Skeletal muscle satellite cell (primary cell): Measurements from ENCODE around the gene LRIF1.
A peak's percentile ranks its signal among the peaks of the same experiment; 100 is the strongest.
"Not testable (repeated sequence)": the region's sequence is repeated elsewhere in the genome, so short reads cannot be mapped to it uniquely, and the experiment has no call there.

Experiments
- H3K27me3 ChIP-seq: 2 replicates; pipeline ENCODE4 v1.7.0; 2013; ENCODE audit warnings: low read length; ENCODE audit not compliant: control insufficient read depth, insufficient read depth
- H3K36me3 ChIP-seq: 2 replicates; pipeline ENCODE4 v1.7.0; 2013; ENCODE audit warnings: mild to moderate bottlenecking, control low read depth, low read length; ENCODE audit not compliant: insufficient read depth
- H3K4me1 ChIP-seq: 2 replicates; pipeline ENCODE4 v1.7.0; 2013; ENCODE audit warnings: low read length; ENCODE audit not compliant: control insufficient read depth, insufficient read depth
- H3K4me2 ChIP-seq: 2 replicates; pipeline ENCODE4 v1.7.0; 2013; ENCODE audit warnings: mild to moderate bottlenecking, low read length
- H3K4me3 ChIP-seq: 2 replicates; pipeline ENCODE4 v1.7.0; 2013; ENCODE audit warnings: low read length
- H3K9ac ChIP-seq: 2 replicates; pipeline ENCODE4 v1.7.0; 2013; ENCODE audit warnings: mild to moderate bottlenecking, low read depth, low read length, moderate library complexity
- H3K9me3 ChIP-seq: replicated peaks from 2 replicates; pipeline ENCODE4 v1.7.0; 2013; ENCODE audit warnings: mild to moderate bottlenecking, control low read depth, low read length

LRIF1 gene

GRCh38 chr1:110945626-110946025, 18.1 kb downstream of the LRIF1 start:
- peaks cover 26% of the 10 kb centered on the region for H3K36me3 ChIP-seq
- no peak overlapping the region for H3K9ac ChIP-seq
- no peaks in the 10 kb centered on the region for H3K27me3 ChIP-seq
- H3K4me1 ChIP-seq: peaks cover 6% of the 10 kb centered on the region
- no peak overlapping the region for H3K4me3 ChIP-seq
- H3K4me2 ChIP-seq: no peak overlapping the region
- H3K9me3 ChIP-seq: no peaks in the 10 kb centered on the region

DNA sequence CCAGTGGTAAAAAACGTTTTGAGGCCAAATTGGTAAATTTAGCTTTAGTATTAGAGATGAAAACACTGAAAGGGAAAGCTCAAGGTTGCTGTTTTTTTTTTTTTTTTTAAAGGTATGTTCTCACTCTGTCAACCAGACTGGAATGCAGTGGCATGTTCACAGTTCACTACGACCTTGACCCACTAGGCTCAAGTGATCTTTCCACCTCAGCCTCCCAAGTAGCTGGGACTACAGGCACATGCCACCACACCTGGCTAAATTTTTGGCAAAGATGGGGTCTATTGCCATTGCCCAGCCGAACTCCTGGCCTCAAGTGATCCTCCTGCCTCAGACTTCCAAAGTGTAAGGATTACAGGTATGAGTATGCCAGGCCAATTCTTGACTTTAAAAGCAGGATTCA, 18.9 kb downstream of the LRIF1 start:
- Histone ChIP-seq H3K4me3 (no peak overlapping the region), H3K4me1 (peaks cover 6% of the 10 kb centered on the region), H3K9ac (no peak overlapping the region), H3K36me3 (peaks cover 20% of the 10 kb centered on the region), H3K9me3 (no peaks in the 10 kb centered on the region), H3K27me3 (no peaks in the 10 kb centered on the region), H3K4me2 (no peak overlapping the region)

DNA sequence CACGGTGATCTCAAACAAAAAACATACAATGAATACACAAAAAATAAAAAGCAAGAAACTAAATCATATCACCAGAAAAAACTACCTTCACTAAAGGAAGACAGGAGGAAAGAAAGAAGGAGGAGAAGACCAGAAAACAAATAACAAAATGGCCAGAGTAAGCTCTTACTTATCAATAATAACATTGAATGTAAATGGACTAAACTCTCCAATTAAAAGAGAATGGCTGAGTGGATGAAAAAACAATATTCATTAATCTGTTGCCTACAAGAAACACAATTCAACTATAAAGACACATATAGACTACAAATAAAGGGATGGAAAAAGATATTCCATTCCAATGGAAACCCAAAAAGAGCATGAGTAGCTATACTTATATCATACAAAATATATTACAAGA, 27.2 kb downstream of the LRIF1 start:
- no peaks in the 10 kb centered on the region for H3K36me3 ChIP-seq
- H3K9ac ChIP-seq: no peak overlapping the region
- H3K27me3 ChIP-seq: no peaks in the 10 kb centered on the region
- no peaks in the 10 kb centered on the region for H3K9me3 ChIP-seq
- H3K4me2 ChIP-seq: no peak overlapping the region
- no peak overlapping the region for H3K4me3 ChIP-seq
- H3K4me1 ChIP-seq: no peaks in the 10 kb centered on the region

GRCh38 chr1:110931097-110931496, 32.6 kb downstream of the LRIF1 start:
- not testable (repeated sequence) for H3K4me3 ChIP-seq, H3K9me3 ChIP-seq, H3K36me3 ChIP-seq, H3K27me3 ChIP-seq, H3K4me1 ChIP-seq, H3K4me2 ChIP-seq, H3K9ac ChIP-seq

GRCh38 chr1:110928904-110929303, 34.8 kb downstream of the LRIF1 start:
- Histone ChIP-seq H3K27me3 (no peaks in the 10 kb centered on the region), H3K9me3 (no peaks in the 10 kb centered on the region), H3K36me3 (no peaks in the 10 kb centered on the region), H3K4me2 (no peak overlapping the region), H3K4me3 (no peak overlapping the region), H3K4me1 (no peaks in the 10 kb centered on the region), H3K9ac (no peak overlapping the region)

DNA sequence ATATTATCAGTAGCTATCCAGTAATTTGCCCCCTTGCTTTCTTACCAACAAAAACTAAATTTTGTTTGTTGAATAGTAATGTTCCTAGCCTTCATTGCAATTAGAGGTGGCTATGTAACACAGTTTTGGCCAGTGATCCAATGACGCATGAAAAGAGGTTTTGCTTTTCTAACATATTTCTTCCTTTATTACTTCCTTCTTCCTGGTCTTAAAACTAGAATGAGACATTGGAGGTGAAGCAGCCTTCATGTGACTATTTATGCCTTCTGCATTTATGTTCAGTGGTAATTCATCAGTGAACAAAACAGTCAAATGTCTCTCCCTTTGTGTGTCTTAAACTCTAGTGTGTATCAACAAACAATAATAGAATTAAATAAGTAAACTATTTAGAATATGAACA, 35.5 kb downstream of the LRIF1 start:
- H3K9ac ChIP-seq: no peak overlapping the region
- no peak overlapping the region for H3K4me3 ChIP-seq
- no peaks in the 10 kb centered on the region for H3K9me3 ChIP-seq
- no peaks in the 10 kb centered on the region for H3K36me3 ChIP-seq
- no peaks in the 10 kb centered on the region for H3K27me3 ChIP-seq
- H3K4me1 ChIP-seq: no peaks in the 10 kb centered on the region
- no peak overlapping the region for H3K4me2 ChIP-seq

DNA sequence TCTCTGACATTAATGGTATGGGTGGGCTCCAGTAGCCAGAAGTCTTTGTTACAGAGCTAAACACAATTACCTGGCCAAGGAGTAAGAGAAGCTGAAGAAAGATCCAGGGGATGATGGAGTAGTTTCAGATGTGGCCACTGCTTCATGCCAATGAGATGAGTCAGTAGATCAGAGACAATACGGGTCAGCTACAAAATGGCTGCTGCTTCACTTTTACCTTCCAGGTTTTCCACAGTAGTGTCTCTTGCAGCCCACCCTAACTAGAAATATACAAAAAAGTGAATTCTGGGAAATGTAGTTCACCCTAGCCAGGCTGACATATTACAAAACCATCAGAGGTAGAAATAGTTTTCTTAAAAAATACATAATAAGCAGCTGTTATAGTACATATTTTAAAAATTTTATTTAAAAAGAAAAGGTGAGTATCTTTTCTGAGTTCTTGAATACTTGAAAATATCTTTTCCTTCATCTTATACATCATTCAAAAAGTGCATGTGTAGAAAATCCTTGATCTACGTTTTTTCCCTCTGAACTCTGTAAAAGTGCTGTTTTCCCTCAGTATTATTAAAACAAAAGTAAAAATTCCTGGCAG, 36.1 kb downstream of the LRIF1 start:
- Histone ChIP-seq H3K9ac (no peak overlapping the region), H3K9me3 (no peaks in the 10 kb centered on the region), H3K36me3 (no peaks in the 10 kb centered on the region), H3K4me2 (no peak overlapping the region), H3K4me3 (no peak overlapping the region), H3K27me3 (no peaks in the 10 kb centered on the region), H3K4me1 (no peaks in the 10 kb centered on the region)

GRCh38 chr1:110921953-110922352, 41.8 kb downstream of the LRIF1 start:
- Histone ChIP-seq H3K36me3 (no peaks in the 10 kb centered on the region), H3K27me3 (no peaks in the 10 kb centered on the region), H3K4me2 (no peak overlapping the region), H3K9me3 (no peaks in the 10 kb centered on the region), H3K4me3 (no peak overlapping the region), H3K4me1 (no peaks in the 10 kb centered on the region), H3K9ac (no peak overlapping the region)

DNA sequence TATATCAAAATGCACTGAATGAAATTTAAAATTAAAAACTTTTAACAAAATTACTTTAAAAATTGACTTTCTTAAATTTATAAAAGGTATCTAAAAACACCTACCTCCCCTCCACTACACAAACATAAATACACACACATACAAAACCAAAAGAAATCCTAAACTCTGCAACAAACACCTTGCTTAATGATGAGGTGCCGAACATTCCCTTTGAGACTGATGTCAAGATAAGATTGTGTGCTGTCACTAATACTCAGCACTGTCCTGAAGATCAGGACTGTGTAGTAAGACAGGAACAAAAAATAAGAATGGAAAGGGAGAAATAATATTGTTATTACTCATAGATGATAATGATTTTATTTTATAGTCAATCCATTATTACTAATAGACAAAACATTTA, 45.7 kb downstream of the LRIF1 start:
- no peaks in the 10 kb centered on the region for H3K36me3 ChIP-seq
- no peak overlapping the region for H3K4me2 ChIP-seq
- no peaks in the 10 kb centered on the region for H3K4me1 ChIP-seq
- no peak overlapping the region for H3K4me3 ChIP-seq
- H3K27me3 ChIP-seq: no peaks in the 10 kb centered on the region
- H3K9ac ChIP-seq: no peak overlapping the region
- H3K9me3 ChIP-seq: no peaks in the 10 kb centered on the region

GRCh38 chr1:110916669-110917306, 46.9 kb downstream of the LRIF1 start:
- Histone ChIP-seq H3K4me3 (no peak overlapping the region), H3K4me2 (peak overlapping the region; percentile 56), H3K27me3 (no peaks in the 10 kb centered on the region), H3K4me1 (no peaks in the 10 kb centered on the region), H3K9ac (no peak overlapping the region), H3K9me3 (no peaks in the 10 kb centered on the region), H3K36me3 (no peaks in the 10 kb centered on the region)

DNA sequence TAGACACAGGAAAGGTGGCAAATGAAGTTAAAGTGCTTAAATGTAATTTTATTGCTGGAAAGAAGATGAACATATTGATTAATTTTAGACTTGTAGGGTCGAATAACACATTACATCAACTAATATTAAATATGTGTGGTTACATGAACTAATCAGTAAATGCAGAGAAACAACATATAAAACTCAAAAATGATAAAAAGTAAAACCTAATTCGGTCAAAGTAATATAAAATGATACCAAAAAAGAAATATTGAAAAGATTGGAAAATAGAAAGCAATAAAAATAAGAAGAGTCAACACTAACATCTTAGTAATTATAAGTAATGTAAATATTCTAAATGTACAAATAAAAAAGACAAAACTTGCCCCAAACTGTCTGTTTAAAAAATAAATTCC, 47.5 kb downstream of the LRIF1 start:
- no peaks in the 10 kb centered on the region for H3K9me3 ChIP-seq
- no peaks in the 10 kb centered on the region for H3K4me1 ChIP-seq
- no peak overlapping the region for H3K9ac ChIP-seq
- H3K27me3 ChIP-seq: no peaks in the 10 kb centered on the region
- H3K4me2 ChIP-seq: no peak overlapping the region
- H3K36me3 ChIP-seq: no peaks in the 10 kb centered on the region
- H3K4me3 ChIP-seq: no peak overlapping the region

DNA sequence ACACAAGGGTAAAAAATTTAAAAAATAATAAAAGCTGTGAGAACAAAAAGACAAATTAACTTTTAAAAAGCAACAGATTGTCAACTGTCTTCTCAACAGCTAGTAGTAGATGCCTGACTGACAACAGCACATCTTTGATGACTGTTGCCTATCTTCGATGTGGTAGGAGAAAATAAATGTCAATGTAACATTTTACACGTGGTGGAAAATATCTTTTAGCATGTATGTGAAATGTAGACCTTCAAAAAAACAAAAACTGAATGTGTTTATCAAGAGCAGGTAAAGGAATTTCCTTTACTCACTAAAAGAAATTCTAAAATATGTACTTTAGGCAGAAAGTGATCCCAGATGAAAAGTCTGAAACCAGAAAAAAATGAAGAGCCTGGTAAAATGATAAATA, 47.9 kb downstream of the LRIF1 start:
- no peaks in the 10 kb centered on the region for H3K9me3 ChIP-seq
- H3K4me3 ChIP-seq: no peak overlapping the region
- no peak overlapping the region for H3K9ac ChIP-seq
- no peak overlapping the region for H3K4me2 ChIP-seq
- no peaks in the 10 kb centered on the region for H3K4me1 ChIP-seq
- H3K36me3 ChIP-seq: no peaks in the 10 kb centered on the region
- H3K27me3 ChIP-seq: no peaks in the 10 kb centered on the region
